GM21515 (cell line): ENCODE measurements around the gene PARD3B.

ENCODE experiments used
- ATAC-seq: cut with Tn5 transposase; IDR thresholded peaks from one replicate; pipeline ENCODE4 v1.9.1; 2021; ENCODE audit not compliant: unreplicated experiment

Gene PARD3B

GRCh38 chr2:205531489-205532148 is 986.3 kb downstream of the PARD3B start:
- no peak for ATAC-seq

GRCh38 chr2:205535001-205535400 is 989.7 kb downstream of the PARD3B start:
- no peak for ATAC-seq

- ATAC-seq = no peak
Measured at GRCh38 chr2:205539603-205540002, 994.3 kb downstream of the PARD3B start.

- no peak for ATAC-seq
Measured at GRCh38 chr2:205540036-205540435, 994.8 kb downstream of the PARD3B start.

DNA sequence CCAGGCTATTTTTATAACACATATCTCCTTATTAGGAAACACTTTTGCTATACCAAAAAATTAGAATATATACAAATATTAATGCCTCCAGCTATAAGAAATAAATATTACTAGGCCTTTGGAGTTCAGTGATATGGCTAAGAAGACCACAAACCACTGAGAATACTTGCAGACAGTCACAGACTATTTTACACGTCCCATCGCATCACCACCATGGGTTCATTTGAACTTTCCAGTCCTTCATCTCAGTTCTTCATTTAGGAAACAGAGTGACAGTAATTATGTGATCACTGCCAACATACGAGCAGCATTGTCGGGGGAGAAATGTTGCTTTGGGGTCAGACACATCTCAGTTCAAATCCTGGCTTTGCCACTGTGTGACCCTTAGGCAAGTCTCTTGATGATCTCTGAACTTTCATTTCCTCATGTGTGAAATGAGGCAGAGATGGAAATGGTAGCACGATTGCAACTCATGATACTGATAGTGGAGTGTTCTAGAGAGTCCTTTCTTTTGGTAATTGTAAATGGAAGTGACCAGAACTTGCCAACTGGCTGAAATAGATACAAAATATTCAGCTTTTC is 998.1 kb downstream of the PARD3B start:
- no peak for ATAC-seq

DNA sequence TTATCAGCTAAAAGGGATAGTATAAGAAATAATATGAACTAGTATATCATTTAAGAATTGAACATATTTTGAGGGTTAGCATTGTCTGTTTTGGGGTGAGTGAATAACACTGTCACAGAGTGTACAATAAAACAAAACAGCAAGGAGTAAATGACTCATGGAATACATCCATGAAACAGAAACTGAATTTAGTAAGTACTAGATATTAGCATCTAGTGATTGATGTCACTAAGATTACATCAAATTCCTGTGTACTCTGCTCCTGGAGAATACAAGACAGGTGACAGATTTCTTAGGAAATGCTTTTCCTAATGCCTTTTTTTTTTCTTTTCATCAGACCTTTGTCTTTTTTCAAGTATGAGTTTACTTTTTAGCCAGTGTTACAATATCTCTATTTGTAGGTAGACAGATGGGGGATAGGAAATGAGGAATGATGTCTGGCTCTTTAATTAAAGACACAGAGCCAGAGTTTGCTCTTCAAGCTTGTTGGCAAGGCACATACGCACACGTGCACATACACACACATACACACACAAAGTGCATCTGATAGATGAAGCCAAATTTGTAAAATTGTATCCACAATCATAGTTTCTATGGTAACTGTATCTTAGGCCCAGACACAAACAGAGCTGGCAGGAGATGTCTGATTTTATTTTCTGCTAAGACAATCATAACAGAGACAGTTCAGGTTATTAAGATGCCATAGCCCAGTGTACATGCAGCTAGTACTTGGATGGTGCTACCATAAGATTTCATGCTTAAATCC is 998.8 kb downstream of the PARD3B start:
- ATAC-seq = no peak

- ATAC-seq = no peak
Measured at GRCh38 chr2:205545971-205546816, 1000.9 kb downstream of the PARD3B start.

DNA sequence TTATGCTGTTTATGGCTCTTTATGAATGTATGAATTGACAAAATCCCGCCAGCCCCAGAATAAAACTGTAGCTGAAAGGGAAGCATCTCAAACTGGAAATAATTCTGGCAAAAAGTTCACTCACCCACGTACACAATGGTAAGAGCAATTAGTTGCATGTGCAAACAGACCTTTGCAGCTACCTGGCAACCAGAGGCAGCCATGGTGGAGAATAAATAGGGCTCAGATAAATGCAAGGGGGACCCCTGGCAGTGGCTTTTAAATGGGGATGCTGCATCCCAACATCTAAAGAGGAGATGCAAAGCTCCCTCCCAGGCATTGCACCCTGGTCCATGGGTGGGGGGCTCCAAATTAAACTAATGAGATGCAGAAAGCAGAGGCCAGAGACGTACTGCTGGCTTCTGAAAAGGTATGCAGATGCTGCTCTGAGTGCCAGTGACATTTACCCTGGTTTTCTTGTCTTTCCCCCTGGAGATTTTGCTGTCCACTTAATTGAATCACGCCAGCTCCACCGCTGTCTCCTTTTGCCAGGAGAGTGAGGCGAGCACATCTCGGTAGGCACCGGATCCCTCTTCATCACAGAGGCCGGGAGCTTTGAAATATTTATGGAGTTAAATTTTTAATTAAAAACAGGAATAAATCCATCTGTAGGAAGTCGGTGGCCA is 1010.4 kb downstream of the PARD3B start:
- ATAC-seq = no peak

GRCh38 chr2:205556357-205556756 is 1011.1 kb downstream of the PARD3B start:
- no peak for ATAC-seq

DNA sequence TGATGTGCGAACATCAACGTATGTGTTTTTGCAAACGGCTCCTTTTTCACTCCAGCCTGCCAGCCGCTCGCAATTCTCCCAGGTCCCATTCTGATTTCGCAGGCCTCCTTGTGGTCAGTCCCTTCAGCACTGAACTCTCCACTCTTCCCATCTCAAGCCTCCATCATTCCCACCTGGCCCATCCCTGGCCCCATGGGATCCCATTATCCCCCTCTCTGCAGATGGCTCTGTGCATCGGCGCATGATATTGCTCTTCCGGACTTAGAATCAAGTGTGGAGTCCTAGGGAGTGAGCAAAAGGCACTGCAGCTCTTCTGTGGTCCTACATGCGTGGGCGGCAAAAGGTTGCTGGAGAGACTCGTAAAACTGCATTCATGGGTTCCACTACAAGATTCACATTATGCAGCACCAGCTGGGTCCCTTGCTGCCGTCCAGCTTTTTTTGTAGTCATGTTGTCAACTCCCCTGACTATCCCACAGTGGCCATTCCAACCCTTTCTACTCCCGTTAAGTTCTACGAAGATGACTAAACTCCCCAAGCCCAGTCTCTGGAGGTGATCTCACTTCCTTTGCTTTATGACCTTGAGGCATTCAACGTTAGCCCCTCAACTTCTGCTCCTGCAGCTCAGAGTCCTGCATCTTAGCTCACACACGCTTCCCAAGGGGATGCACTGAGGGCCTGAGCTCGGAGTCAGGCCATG is 1011.7 kb downstream of the PARD3B start:
- no peak for ATAC-seq

DNA sequence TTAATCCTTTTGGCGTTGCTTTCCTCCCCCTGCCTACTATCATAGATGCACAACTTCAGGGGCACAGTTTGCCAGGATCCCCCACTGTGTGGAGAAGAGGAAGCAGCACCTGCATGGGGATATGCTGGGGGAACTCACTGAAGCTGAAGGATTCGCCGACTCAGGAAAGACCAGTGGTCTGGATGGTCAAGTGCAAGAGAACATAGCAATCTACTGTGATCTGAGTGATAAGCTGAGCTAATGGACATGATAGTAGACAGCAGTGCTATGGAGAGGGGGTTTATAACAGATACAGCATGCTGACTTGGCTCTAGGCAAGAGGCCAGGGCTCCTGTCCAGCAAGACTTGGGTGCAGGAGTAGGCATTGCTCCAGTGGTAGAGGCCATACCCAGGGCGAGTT is 1012.6 kb downstream of the PARD3B start:
- ATAC-seq = no peak

DNA sequence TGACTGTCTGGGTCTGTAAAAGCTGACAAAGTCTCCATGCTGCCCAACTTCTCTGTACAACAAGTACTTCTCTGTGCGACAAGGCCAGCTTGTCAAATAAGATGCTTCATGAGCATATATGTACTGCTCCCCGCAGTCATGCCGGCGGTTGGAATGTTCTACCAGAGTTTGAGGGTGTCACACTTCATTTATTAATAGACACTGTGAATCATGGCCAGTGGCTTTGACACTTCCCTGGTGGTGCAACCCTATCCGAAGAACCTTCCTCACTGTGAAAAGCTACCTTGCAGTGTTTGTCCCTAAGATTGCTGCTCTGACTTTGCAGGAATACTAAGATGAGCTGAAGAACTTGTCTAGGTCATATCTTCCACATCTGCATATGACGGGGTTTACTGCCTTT is 1016.2 kb downstream of the PARD3B start:
- no peak for ATAC-seq

DNA sequence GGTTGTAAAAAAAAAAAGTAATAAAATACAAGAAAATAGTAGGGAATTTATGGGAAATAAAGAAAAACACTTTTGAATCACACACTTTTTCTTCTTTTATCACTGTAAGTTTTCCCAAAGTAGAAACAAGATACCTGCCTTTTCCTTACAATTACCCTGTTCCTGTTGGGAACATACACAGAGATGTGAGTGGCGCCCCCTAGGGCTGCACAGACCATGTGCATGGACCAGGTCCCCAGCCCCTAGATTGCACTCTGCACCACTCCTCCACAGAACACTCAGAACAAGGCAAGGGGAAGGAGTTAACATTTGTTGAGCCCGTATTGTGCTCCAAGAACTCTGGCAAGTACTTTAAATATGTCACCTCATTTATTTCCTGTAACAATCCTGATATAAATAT is 1018.4 kb downstream of the PARD3B start:
- ATAC-seq = no peak

DNA sequence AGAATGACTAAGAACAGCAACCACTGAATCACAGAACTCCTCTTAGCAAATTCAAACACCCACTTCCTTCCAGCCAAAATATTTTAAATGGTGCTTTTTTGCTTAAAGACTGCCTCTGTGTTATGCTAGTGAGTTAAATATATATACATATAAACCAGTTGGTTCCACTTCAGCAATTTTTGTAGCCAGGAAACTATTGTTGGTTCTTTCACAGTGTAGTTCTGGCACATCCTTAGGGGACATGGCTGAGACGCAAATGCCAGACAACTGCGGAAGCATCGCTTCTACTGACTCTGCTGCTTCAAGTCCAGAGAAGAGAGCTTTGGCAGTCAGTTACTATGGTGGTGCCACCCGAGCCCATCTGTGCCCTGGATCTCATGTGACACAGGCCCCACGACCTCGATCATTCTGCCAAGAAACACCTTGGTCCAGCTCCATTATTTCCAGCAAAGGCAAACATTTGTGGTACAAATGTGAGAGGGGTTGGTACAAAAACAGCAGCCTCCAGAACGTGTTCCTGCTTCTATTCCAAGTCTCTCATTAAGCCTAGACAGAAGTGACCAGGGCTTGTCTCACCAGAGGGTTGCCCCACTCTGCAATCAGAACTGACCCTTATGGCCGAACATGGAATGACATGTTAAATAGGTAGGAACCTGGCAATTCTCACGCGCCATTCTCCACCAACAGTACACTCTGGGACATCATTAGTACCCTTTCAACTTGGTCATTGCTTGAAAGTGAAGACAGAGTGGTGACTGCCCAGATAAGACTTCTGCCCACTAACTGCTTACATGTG is 1019.3 kb downstream of the PARD3B start:
- ATAC-seq = no peak

- no peak for ATAC-seq
Measured at GRCh38 chr2:205565142-205565522, 1019.9 kb downstream of the PARD3B start.

GRCh38 chr2:205566606-205567168 is 1021.4 kb downstream of the PARD3B start:
- ATAC-seq = no peak

- no peak for ATAC-seq
Measured at GRCh38 chr2:205568620-205569019, 1023.3 kb downstream of the PARD3B start.

GRCh38 chr2:205570648-205571047 is 1025.4 kb downstream of the PARD3B start:
- no peak for ATAC-seq

GRCh38 chr2:205571360-205571959 is 1026.2 kb downstream of the PARD3B start:
- ATAC-seq = no peak
